OCI-LY7 (cell line): ENCODE results near the gene MRC2. TPM values are rescaled to one million over a fixed set of nuclear protein-coding genes. Genes with fewer than 3 reads are reported as not detected.

ENCODE experiments used
- BruUV-seq: library from RNA; stranded (reverse); fragments of 400-500 nt; replicated peaks from 2 replicates; lab custom pipeline; 2021; lab: Mats Ljungman, UMichigan
- CTCF ChIA-PET: fragments of 300-600 bp; sonication (Branson Sonifier 250); formaldehyde crosslinking; loops from one replicate; lab custom pipeline; 2022; ENCODE audit warnings: antibody characterized with exemption; ENCODE audit not compliant: unreplicated experiment; lab: Charles Lee
- POLR2A ChIA-PET: fragments of 300-600 bp; sonication (Branson Sonifier 250); formaldehyde crosslinking; loops from one replicate; lab custom pipeline; 2022; ENCODE audit warnings: antibody characterized with exemption; lab: Charles Lee
- DNase-seq: peaks from one replicate; pipeline ENCODE4 v3.0.0-alpha.2; 2015; ENCODE audit warnings: low spot score
- H2AFZ ChIP-seq: fragments of 200-600 bp; sonication (generic), shearing (Covaris generic); 2 replicates; pipeline ENCODE4 v1.6.1; 2014; ENCODE audit warnings: mild to moderate bottlenecking, antibody characterized with exemption, low read length, moderate library complexity
- H3K27ac ChIP-seq: fragments of 200-600 bp; sonication (generic); 2 replicates; pipeline ENCODE4 v1.5.1; 2014; ENCODE audit warnings: mixed run types, low read depth, mild to moderate bottlenecking, moderate library complexity, low read length, inconsistent platforms; ENCODE audit not compliant: poor library complexity, severe bottlenecking
- H3K36me3 ChIP-seq: fragments of 200-600 bp; sonication (generic); 2 replicates; pipeline ENCODE4 v1.6.1; 2014; ENCODE audit warnings: mild to moderate bottlenecking, antibody characterized with exemption, low read length, moderate library complexity, mixed read lengths; ENCODE audit not compliant: insufficient read depth
- H3K4me1 ChIP-seq: fragments of 200-600 bp; sonication (generic); 2 replicates; pipeline ENCODE4 v1.5.1; 2014; ENCODE audit warnings: mild to moderate bottlenecking, low read length; ENCODE audit not compliant: insufficient read depth, poor library complexity, severe bottlenecking
- H3K4me2 ChIP-seq: fragments of 200-600 bp; sonication (generic); 2 replicates; pipeline ENCODE4 v1.6.1; 2014; ENCODE audit warnings: mild to moderate bottlenecking, low read length
- H3K4me3 ChIP-seq: fragments of 200-600 bp; sonication (generic); 2 replicates; pipeline ENCODE4 v1.5.1; 2014; ENCODE audit warnings: mild to moderate bottlenecking, low read depth, low read length; ENCODE audit not compliant: poor library complexity, severe bottlenecking
- H3K79me2 ChIP-seq: fragments of 200-600 bp; sonication (generic); 2 replicates; pipeline ENCODE4 v1.6.1; 2016; ENCODE audit warnings: low read depth, mild to moderate bottlenecking, low read length, moderate library complexity, mixed read lengths; ENCODE audit not compliant: insufficient read depth
- H3K9me2 ChIP-seq: fragments of 200-600 bp; sonication (generic); 2 replicates; pipeline ENCODE4 v1.6.1; 2016; ENCODE audit warnings: mild to moderate bottlenecking, low read length, mixed read lengths; ENCODE audit not compliant: insufficient read depth
- H3K9me3 ChIP-seq: fragments of 200-600 bp; sonication (generic); 2 replicates; pipeline ENCODE4 v1.6.1; 2014; ENCODE audit warnings: mild to moderate bottlenecking, mixed run types, low read length, mixed read lengths
- H4K20me1 ChIP-seq: fragments of 200-600 bp; sonication (generic); 2 replicates; pipeline ENCODE4 v1.6.1; 2014; ENCODE audit warnings: mild to moderate bottlenecking, antibody characterized with exemption, low read length, moderate library complexity, mixed read lengths; ENCODE audit not compliant: insufficient read depth
- CTCF ChIP-seq: fragments of 200-600 bp; sonication (generic); conservative IDR thresholded peaks from 2 replicates; pipeline ENCODE4 v1.5.1; 2014; ENCODE audit warnings: mild to moderate bottlenecking, antibody characterized with exemption, low read length, moderate library complexity, mixed read lengths
- EZH2phosphoT487 ChIP-seq: fragments of 200-600 bp; sonication (generic); IDR thresholded peaks from 2 replicates; pipeline ENCODE4 v1.6.1; 2018; ENCODE audit warnings: low read depth, borderline replicate concordance, mild to moderate bottlenecking, mixed run types, antibody characterized with exemption, low read length, moderate library complexity, mixed read lengths
- intact Hi-C: fragments of 100-400 bp; cut with micrococcal nuclease; formaldehyde crosslinking; loops from one replicate; pipeline ENCODE4 v1.10.0; 2022; ENCODE audit not compliant: unreplicated experiment
- total RNA-seq, 2 experiments: library from RNA; depleted of rRNA in 1 of 2; stranded (reverse); fragments of >200 nt in 1 of 2; shearing (Covaris generic) in 1 of 2; gene quantifications; 2 replicates each; pipeline ENCODE4 v1.2.3, GENCODE V29; 2014 to 2022

MRC2 gene
- total RNA-seq, 2 experiments from 2014 or later, result 0.19 to 0.27 TPM

DNA sequence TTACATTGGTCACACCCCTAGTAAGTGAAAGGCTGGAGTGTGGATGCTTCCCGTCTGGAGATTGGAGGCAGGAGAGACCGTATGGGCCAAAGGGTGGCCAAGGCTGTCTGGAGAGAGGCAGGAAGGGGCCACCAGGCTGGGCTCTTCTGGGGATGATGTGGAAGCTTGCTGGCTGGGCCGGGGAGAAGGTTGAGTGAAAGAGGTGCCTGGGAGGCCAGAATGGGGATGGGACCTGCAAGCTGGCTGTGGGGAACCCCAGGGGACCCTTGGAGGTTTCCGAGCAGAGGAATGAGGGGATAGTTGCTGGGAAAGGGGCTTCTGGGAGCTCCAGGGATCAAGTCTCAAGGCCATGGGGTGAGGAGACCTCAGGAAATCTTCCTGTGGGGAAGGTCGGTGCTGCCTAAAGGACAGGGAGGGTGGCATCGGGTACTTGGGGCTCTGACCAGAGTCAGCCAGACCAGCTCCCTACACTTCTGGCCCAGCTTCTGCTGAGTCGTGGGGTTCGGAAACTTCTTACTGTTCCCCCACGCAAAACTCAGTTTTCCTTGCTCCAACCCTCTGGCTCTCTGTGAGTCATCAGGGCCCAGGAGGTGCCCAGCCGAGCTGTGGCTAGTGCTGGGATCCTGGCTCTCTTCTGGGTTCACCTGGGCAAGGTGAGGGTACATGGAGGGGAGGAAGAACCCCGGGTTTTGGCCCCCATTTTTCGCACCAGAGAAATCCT lies 3.1 kb downstream of the MRC2 start:
- Histone ChIP-seq H3K9me3 (no peaks in the 10 kb centered on the region), H3K4me3 (no peak overlapping the region), H3K4me2 (no peak overlapping the region), H4K20me1 (no peaks in the 10 kb centered on the region), H3K4me1 (no peaks in the 10 kb centered on the region), H2AFZ (no peak overlapping the region), H3K27ac (no peak overlapping the region), H3K36me3 (no peaks in the 10 kb centered on the region), H3K9me2 (no peaks in the 10 kb centered on the region), H3K79me2 (no peaks in the 10 kb centered on the region)
- TF ChIP-seq EZH2phosphoT487, result no peak
- no peak for TF ChIP-seq CTCF
- intact Hi-C loops, result no loop called here
- ChIA-PET CTCF (no interaction called here), POLR2A (no interaction called here)
- DNase-seq, result no peak
- no TSS peak for BruUV-seq

GRCh38 chr17:62631086-62631935 lies 3.8 kb downstream of the MRC2 start:
- H3K27ac ChIP-seq, result no peak overlapping the region
- no peaks in the 10 kb centered on the region for H3K79me2 ChIP-seq
- no peaks in the 10 kb centered on the region for H3K9me3 ChIP-seq
- no peaks in the 10 kb centered on the region for H3K9me2 ChIP-seq
- intact Hi-C loops, result no loop called here
- BruUV-seq, result no TSS peak
- no peak overlapping the region for H2AFZ ChIP-seq
- H3K4me1 ChIP-seq, result no peaks in the 10 kb centered on the region
- TF ChIP-seq EZH2phosphoT487, result no peak
- TF ChIP-seq CTCF, result no peak
- POLR2A ChIA-PET, result no interaction called here
- no peak overlapping the region for H3K4me3 ChIP-seq
- H3K4me2 ChIP-seq, result no peak overlapping the region
- no peaks in the 10 kb centered on the region for H3K36me3 ChIP-seq
- no peak for DNase-seq
- CTCF ChIA-PET, result no interaction called here
- H4K20me1 ChIP-seq, result no peaks in the 10 kb centered on the region
